RPMI7951 (cell line): ENCODE results near the gene CCNQ. TPM values are rescaled to one million over a fixed set of nuclear protein-coding genes. Genes with fewer than 3 reads are reported as not detected.

Experiments used
- DNase-seq: peaks from one replicate; pipeline ENCODE4 v3.0.0-alpha.2; 2012; ENCODE audit warnings: low read depth
- total RNA-seq: library from RNA; depleted of rRNA; stranded (reverse); fragments of >200 nt; shearing (Covaris generic); gene quantifications from 2 replicates; pipeline ENCODE4 v1.2.3, GENCODE V29; 2014

The CCNQ gene
- total RNA-seq, 1 experiment from 2014 or later: 28.1 TPM

DNA sequence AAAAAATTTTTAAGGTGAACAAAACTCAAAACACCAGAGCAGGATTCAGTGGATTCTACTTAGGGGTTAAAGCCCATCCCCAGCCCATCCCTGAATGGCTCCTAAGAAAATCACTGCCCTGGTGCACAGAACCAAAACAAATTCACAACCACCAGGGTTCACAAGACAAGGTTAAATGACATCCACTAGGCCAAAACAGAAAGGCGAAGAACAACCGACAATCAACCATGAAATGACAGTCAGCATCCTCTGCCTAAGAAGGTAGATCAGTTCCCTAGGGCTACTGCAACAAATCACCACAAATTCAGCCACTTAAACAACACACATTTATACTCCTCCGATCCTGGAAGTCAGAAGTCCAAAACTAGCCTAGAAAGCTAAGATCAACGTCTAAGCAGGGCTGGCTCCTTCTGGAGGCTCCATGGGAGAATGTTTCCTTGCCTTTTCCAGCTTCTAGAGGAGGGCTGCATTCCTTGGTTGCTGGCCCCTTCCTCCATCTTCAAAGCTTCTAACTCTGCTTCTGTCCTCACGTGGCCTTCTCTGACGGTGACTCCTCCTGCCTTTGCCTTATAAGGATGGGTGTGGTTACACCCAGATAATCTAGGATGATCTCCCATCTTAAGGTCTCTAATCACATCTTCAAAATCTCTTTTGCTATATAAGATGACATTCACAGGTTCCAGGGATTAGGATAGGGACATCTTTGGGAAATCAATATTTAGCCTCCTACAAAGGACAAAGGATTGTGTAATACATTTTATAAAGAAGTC lies 1.8 kb downstream of the CCNQ start:
- DNase-seq: no peak

DNA sequence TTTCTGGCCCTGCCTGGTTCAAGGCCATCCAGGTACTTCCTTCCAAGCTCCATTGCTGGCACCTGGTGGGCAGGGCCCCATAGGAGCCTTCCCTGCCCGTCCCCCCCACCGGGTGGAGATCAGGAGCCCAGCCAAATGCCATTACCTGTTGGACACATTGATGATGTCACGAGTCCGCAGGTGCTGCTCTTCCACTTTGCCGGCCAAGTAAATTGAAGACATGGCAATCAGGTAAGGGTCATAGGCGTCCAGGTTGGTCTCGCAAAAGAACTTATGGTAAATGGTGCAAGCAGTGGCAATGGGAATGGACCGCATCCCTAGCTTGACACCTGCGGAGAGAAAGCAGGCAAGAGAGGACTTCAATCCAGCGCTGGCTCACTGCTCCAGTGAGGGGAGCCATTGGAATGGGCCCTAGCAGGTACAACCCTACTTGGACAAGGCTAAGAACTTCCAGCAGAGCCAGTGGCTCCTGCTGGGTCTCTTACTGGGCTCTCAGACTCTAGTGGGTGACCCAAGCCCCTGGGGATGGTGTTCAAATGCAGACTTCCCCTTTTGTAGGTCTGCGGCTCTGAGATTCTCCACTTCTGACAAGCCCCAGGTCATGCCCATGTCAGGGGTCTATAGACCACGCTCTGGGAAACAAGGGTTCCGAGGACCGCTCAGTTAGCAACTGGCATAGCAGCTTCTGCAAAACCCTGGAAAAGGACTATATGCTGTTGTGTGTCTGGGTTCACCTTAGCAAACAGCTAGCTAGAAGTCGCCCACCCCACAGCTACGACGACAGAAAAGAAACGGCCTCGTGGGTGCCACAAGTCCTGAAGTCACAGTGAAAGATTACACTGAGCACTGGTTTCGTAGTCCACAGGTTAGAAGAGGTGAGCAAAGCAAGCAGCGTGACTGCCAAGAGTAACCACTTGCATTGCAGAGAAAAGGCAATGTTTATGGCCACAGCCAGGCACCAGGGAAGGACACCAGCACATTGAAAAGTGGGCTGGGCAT lies 2.8 kb downstream of the CCNQ start:
- no peak for DNase-seq

DNA sequence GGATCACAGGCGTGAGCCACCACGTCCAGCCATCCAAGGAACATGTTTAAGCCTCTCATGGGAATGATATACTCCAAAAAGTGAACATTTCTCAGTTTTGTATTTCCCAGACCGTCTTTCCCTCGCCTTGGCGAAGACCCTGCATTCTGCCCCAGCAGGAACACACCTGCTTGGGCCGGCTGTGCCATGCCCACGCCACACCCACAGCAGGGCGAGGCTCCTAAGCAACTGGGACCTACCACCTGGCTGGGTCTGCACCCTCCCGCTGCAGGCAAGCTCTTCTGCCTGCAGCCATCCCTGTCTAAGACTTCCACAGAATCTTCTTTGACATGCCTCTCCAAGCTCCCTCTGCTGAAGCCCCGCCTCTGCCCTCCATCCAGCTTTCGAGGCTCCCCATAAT lies 3.6 kb downstream of the CCNQ start:
- DNase-seq: no peak

DNA sequence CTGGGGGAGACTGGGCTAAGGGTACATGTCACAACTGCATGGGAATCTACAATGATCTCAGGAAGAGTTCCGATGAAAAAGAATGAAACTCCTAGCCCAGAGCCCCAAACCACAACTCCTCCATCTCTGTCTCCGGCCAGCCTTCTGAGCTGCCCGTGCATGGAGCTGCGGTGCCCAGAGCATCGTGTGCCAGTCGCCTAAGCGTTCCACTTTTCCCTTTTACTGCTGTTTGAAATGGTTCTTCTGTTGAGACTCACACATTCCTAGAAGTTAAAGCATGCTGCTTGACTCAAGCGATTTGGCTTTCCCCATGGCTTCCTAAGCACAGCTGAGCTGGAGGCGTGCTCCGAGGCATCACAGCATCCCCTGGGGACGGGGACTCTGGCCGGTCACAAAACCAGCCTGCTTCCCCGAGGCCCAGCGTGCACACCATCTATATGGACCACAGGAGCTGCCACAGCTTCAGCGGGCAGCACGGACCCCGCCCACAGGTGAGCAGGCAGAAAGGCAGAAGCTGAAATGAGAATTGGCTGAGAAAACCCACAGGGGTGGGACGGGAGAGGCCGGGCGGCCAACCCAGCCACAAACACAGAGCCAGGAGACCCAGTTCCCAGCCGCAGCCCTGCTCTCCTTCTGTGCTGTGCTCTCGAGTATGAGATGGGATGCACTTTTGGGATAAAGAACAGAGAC lies 5.0 kb downstream of the CCNQ start:
- no peak for DNase-seq

DNA sequence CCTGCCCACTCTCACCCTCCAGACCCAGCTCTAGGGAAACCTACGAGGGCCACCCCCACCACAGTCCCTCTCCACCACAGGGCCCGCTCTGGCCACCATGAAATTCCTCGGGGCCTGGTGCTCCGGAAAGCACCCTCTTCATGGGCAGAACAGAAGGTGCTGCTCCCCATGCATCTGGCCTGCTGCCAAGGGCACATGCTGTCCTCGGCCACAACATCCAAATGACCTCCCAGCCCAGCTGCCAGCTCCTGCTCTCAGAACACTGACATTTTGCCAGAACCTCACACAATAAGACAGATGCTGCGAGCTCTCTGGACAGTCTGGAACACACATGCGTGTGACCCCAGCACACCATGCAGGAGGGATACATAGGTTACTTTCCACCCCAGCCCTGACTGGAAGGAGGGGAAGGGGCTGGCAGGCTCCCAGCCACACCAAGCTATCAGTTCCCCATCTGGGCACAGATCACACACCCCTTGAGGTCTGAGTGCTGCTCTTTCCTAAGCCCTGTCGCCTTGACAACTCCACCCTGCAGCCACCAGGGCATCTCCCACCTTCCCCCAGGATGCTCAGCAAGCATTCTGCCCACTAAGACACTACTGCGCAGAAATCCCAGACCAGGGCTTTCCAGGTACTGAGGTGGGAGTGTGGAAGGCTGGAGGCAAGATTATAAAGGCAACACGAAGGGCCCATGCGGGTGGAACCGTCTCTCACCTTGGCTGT lies 5.8 kb downstream of the CCNQ start:
- no peak for DNase-seq

DNA sequence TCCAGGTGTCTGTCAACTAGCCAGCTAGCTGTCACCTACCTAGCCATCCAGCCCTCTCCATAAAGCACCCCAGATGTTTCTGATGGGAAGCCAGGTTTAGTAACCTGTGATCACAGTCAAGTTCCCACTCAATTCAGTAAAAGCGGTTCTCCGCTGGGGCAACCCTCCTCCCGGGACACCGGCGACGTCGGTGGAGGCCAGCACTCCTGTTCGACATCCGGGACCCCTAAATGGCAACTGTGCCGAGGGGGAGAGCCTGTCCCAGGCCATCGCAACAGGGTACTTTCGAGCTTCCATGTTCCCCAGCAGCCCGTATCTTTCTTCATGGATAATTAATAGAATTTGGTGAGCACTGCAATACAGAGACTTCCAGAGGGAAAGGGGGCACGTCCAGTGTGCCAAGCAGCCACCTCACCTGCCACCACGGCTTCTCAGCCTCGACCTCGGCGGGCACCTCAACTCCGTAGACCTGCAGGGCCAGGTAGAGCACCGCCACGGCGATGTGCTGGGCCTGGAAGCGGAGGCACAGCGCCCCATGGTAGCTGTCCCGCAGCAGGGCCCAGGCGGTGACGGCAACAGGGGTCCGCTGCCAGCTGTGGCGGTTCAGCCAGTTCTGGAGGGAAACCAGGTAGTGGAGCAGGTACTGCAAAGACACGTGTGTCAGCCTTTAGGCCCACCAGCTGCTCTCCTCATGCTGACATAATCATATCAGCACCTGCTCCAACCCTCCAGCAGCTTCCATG lies 6.7 kb downstream of the CCNQ start:
- no peak for DNase-seq

DNA sequence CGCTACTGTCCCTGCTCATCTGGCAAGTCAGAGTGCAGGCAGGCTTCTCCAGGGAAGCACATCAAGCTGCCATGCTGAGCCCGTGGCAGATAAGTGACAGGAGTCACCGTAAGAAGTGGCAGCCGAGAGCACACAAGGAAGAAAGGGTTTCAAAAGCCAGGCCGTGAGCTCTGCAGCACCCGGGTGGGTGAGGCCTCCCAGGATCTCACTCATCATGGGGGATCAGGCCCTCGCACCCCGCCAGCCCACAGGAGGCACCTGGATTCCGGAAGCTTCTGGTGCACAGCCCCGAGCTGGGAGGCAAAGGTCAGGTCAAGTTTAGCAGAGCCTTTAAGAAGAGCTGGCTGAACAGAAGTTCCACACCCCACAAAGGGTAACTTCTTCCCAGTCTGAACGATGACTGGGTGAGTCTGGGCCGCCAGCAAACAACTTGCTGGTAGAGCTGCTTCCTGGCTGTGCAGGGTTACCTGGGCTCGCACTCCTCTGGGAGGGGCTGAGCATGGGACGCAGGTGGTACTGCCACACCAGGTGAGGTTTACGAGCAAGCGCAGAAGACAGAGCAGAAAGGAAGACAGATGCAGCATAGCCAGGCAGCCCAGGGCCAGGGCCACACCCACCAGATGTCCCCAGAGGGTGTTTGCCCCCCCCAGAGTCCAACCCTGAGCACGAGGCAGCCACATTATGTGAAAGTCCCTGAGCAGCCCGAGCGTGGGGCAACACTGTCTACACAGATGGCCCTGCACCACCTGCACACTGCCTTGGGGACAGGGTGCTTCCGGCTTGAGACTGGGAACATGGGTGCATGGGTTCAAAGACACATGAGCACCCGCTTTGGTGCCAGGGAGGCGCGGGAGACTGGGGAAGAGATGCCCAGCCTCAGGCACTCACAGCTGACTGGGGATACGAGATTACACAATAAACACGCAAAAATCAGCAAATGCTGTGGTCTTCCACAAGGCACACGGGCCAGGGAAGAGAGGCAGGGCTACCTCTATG lies 7.7 kb downstream of the CCNQ start:
- DNase-seq: no peak

DNA sequence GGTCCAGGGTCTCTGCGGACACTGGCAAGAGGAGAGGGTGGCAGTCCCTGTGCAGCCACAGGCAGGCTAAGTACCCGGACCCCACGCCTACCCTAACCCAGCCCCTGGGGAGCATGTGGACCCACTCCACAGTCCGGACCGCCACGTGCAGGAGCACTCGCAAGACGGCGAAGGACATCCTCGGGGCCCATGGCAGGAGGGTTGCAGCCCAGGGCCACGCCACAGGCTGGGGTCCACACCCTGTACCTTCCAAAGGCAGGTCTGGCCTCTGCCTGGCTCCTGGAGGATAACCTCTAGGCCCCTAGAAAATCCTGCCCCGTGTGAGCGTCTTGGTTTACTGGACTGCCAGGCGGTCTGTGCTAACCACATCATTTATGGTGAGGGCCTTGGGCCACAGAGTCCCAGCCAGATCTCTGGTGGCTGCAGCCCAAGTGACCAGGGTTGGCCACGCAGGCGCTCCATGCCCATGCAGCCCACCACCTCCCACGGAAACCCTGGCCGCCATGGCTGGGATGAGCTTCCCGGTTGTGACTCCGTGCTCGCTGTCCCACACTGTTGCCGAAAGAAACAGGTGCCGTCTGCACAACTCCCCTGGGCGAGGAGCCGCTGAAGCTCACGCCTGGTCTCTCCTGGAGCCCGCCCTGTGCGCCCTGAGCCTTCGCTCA lies 10.0 kb downstream of the CCNQ start:
- DNase-seq: no peak

DNA sequence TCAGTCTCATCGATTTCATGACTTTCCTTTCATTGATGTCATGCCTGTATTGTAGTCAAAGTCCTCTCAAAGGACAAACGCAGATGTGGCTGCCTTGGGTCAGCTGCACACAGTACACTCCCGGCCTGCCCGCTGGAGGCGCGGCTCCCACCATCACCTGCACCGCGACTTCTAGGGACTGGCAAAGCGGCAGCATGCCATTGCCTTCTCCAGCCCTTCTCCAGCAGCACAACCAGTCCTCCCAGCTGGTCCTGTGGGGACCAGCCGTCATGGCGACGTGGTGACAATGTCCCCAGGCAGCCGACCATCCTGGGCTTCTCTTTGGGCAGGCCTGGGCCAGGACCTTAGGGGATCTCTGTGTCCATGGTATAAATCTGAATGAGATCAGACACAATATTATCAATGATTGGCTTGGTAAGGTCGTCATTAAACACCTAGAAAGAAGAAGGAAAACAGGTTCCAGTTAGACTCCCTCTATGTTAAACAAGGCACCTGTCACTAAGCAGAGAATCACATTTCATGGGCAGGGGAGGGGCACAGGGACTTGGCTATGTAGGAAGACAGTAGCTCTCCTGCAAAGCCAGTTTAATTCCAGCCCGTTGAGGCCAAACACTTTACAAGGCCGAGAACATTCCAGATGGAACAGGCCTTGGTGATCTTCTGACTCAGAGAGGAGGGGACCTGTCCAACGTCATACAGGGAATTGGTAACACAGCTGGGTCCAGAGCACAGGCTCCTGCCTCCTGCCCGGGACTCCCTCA lies 10.7 kb downstream of the CCNQ start:
- no peak for DNase-seq

DNA sequence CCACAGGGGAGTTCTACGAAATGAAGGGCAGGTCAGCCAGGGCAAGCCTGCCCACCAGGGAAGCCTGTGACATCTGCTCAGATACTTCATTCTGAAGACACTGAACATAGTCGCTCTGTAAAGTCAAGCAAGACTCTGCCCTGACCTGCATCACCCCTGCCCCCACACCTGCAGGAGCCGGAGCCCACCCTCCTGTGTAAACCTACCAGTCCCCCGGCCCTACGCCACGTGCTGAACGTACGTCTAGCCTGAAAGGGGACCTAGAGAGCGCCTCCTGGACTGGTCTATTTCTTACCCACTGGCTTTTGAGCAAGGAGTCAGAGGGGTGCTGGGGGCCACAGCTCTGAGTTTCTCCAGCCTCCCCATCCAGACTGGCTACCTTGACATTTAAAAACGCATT lies 11.6 kb downstream of the CCNQ start:
- DNase-seq: no peak

DNA sequence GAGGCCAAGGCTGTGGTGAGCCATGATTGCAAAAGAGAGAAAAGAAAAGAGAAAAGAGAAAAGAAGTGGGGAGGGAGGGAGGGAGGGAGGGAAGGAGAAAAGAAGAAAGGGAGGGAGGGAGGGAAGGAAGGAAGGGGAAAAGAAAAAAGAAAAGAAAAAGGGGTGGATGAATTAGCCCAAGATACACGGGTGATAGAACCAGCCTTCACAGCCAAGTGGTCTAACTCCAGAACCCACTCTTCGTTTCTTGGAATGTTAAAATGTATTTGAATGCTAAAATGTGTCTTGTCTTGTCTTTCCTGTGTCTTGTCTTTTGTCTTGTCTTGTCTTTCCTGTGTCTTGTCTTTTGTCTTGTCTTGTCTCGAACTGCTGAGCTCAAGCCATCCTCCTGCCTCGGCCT lies 13.1 kb downstream of the CCNQ start:
- DNase-seq: no peak

DNA sequence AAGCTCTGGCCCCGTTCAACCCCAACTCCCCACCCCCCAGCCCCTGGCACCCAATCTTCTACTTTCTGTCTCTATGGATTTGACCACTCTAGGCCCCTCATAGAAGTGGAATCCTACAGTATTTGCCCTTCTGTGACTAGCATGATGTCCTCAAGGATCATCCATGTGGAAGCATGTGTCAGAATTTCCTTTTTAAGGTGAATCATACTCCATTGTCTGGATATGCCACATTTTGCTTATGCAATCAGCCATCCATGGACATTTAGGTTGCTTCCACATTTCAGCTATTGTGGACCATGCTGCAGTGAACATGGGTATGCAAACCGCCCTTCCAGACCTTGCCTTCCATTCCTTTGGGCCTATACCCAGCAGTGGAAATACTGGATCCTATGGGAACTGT lies 15.5 kb downstream of the CCNQ start:
- peak; percentile 1 for DNase-seq

DNA sequence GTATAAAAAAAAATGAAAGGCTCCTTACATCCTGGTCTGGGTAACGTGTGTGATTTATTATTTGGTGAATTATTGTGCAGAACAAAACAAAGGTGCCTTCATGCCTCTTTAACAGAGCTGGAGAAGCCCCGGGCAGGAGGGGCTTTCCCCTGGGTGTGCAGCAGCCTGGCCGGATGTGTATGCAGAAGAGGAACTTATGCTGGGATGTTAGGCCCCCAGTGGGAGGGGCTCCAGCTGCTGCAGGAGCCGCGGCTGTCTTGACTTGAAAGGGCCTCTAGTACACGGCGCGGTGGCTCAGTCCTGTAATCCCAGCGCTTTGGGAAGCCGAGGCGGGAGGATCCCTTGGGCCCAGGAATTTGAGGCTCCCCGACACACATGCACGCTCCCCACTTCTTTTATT lies 16.0 kb downstream of the CCNQ start:
- peak; percentile 43 for DNase-seq

DNA sequence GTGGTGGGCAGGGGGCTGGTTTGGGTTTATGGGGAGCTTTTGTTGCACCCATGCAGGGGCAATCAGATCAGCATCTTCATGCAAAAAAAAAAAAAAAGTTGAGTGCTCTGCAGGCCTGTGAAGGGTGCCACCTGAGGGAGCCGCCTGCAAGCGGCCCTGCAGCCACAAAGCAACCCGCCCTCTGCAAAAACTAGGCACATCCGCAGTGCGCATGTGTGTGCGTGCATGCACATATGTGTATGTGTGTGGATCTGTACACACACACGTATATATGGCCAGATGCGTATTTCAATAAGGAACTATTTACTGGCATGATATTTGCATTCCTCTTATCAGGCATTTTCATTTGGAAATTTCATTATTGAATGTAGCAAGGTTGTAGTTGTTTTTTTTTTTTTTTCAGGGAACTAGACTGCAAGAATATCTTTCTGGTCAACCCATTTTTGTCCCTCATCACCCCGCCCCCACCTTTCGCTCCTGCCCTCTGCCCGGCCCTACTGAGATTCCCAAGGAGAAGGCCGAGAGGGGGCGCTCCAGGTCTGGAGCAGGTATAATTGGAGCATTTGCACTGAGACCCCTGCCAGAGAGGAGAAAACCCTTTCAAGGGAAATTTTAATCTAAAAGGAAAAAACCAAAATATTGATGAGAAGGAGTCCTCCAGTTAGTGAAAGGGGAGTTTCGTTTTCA lies 18.1 kb downstream of the CCNQ start:
- DNase-seq: no peak

DNA sequence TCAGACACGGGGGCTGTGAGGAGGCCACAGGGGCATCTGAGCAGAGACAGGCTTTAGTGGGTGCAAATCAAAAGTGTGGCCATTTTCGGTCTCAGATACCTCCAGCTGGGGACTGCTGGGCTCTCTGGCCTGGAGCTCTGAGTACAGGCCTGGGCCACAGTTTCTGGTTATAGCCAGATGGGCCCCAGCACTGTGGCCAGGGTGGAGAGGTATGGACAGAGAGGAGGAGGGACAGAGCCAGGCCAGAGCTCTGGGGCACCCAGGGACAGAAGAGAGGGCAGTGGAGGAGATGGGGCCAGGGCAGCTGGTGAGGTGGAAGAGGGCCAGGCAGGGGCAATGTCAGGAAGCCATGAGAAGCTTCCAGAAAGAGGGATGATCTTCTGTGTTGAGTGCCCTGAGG lies 20.1 kb downstream of the CCNQ start:
- no peak for DNase-seq

DNA sequence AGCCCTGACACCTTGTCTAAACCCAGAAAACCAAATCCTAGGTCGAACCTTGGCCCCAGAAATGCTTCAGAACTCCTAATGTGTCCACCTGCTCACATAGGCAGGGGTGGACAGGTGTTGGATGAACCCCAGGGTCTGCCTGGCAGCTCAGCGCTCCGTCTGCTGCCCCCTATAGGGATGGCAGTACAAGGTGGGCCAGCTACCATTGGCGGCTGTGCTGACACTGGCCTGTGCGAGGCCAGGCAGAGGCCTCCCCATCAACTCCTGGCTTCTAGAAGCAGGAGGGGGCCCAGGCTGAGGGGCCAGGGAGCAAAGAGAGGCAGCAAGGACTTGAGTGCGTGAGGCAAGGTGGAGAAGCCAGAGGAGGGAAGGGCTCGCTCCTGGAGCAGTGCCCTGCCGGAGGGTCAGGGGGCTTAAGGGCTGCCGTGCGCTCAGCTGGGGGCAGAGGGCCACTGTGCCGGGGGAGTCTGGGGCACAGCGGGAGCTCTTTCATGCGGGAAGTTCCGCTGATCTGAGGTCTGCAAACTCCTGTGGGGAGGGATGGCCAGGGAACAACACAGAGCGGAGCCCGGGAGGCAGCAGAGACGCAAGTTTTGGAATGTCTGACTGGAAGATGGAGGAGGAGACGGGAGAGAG lies 20.6 kb downstream of the CCNQ start:
- DNase-seq: no peak

DNA sequence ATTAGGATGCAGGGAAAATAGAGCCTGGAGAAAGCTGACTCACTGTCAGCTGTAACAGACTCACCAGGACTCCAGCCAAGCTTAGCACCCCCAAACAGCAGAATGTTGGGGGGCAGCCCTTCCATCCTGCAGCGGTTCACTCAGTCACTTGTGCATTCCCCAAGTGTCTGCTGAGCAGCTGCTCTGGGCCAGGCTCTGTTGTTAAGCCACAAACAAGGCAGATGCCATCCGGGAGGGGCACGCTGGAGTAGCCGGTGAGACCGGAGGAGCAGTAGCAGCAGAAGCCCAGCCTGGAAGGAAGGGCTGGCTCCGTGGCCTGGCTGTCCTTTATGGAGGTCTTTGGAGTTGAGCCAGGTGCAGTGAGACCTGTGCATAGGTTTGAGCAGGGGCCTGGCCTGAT lies 22.0 kb downstream of the CCNQ start:
- no peak for DNase-seq
